Fibroblast of lung (primary cell): Measurements from ENCODE around the gene EVX2. TPM values are rescaled to one million over a fixed set of nuclear protein-coding genes. Genes with fewer than 3 reads are reported as not detected.

Experiments
- DNase-seq, 2 donors: peaks; one replicate each; pipeline versions ENCODE4 v3.0.0 to v3.0.0-alpha.2; 2010; ENCODE audit warnings: low read depth in 2 of 2
- H2AFZ ChIP-seq: 2 replicates; pipeline ENCODE4 v1.5.1; 2012; ENCODE audit warnings: low read length, control low read depth, inconsistent platforms
- H3K27ac ChIP-seq: 2 replicates; pipeline ENCODE4 v1.5.1; 2011; ENCODE audit warnings: low read length, control low read depth; ENCODE audit not compliant: insufficient read depth
- H3K27me3 ChIP-seq: 2 replicates; pipeline ENCODE4 v1.5.1; 2011; ENCODE audit warnings: mild to moderate bottlenecking, low read length; ENCODE audit not compliant: control insufficient read depth, insufficient read depth
- H3K36me3 ChIP-seq: 2 replicates; pipeline ENCODE4 v1.5.1; 2011; ENCODE audit warnings: low read length; ENCODE audit not compliant: control insufficient read depth, insufficient read depth
- H3K4me1 ChIP-seq: 2 replicates; pipeline ENCODE4 v1.5.1; 2011; ENCODE audit warnings: low read length; ENCODE audit not compliant: control insufficient read depth, insufficient read depth; ENCODE audit errors: extremely low read depth
- H3K4me2 ChIP-seq: 2 replicates; pipeline ENCODE4 v1.5.1; 2011; ENCODE audit warnings: low read length, control low read depth; ENCODE audit not compliant: insufficient read depth; ENCODE audit errors: extremely low read depth
- H3K4me3 ChIP-seq, 4 experiments: fragments of 200-600 bp in 1 of 4; sonication (generic) in 1 of 4; replicated peaks in 1 of 4; 2 replicates each; pipeline ENCODE4 v1.5.1; 2011 to 2016; ENCODE audit warnings: low read length in 4 of 4, low read depth in 3 of 4, mild to moderate bottlenecking in 3 of 4, control low read depth in 2 of 4, inconsistent platforms in 1 of 4, mixed read lengths in 1 of 4; ENCODE audit not compliant: insufficient read depth in 1 of 4; ENCODE audit errors: control extremely low read depth in 1 of 4
- H3K79me2 ChIP-seq: 2 replicates; pipeline ENCODE4 v1.5.1; 2012; ENCODE audit warnings: mild to moderate bottlenecking, low read length, inconsistent platforms; ENCODE audit not compliant: control insufficient read depth, insufficient read depth
- H3K9ac ChIP-seq: 2 replicates; pipeline ENCODE4 v1.5.1; 2011; ENCODE audit warnings: mild to moderate bottlenecking, low read length, control low read depth; ENCODE audit not compliant: insufficient read depth
- H3K9me3 ChIP-seq: 2 replicates; pipeline ENCODE4 v1.5.1; 2012; ENCODE audit warnings: low read depth, low read length; ENCODE audit not compliant: control insufficient read depth, insufficient read depth
- H4K20me1 ChIP-seq: 2 replicates; pipeline ENCODE4 v1.5.1; 2011; ENCODE audit warnings: low read length; ENCODE audit not compliant: control insufficient read depth, insufficient read depth; ENCODE audit errors: extremely low read depth
- EZH2 ChIP-seq: IDR thresholded peaks from 2 replicates; pipeline ENCODE4 v1.5.1; 2012; ENCODE audit warnings: low read length, control low read depth, mild to moderate bottlenecking; ENCODE audit errors: missing control alignments
- polyA plus RNA-seq, 2 donors: library from polyadenylated mRNA; depleted of rRNA in 1 of 2; stranded (reverse) in 1 of 2; unstranded in 1 of 2; fragments of >200 nt; gene quantifications; 2 replicates each; pipeline ENCODE4 v1.2.1, GENCODE V29; 2011 to 2012; ENCODE audit warnings: missing spikeins in 1 of 2
- total RNA-seq: library from RNA; depleted of rRNA; stranded (reverse); fragments of >200 nt; gene quantifications from 2 replicates; pipeline ENCODE4 v1.2.1, GENCODE V29; 2014
- TF ChIP-seq, protein P1 (sequence below), 2 donors: IDR thresholded peaks in 1 of 2; conservative IDR thresholded peaks in 1 of 2; 1 replicate in 1 of 2; 2 replicates in 1 of 2; pipeline ENCODE4 v1.5.1; 2011 to 2012; ENCODE audit warnings: low read length in 2 of 2, control low read depth in 1 of 2, inconsistent platforms in 1 of 2, low read depth in 1 of 2, mild to moderate bottlenecking in 1 of 2

The EVX2 gene
- total and polyA plus RNA-seq, 2 donors (not counting 1 experiment from before 2014, with no cell fraction given), result not detected

DNA sequence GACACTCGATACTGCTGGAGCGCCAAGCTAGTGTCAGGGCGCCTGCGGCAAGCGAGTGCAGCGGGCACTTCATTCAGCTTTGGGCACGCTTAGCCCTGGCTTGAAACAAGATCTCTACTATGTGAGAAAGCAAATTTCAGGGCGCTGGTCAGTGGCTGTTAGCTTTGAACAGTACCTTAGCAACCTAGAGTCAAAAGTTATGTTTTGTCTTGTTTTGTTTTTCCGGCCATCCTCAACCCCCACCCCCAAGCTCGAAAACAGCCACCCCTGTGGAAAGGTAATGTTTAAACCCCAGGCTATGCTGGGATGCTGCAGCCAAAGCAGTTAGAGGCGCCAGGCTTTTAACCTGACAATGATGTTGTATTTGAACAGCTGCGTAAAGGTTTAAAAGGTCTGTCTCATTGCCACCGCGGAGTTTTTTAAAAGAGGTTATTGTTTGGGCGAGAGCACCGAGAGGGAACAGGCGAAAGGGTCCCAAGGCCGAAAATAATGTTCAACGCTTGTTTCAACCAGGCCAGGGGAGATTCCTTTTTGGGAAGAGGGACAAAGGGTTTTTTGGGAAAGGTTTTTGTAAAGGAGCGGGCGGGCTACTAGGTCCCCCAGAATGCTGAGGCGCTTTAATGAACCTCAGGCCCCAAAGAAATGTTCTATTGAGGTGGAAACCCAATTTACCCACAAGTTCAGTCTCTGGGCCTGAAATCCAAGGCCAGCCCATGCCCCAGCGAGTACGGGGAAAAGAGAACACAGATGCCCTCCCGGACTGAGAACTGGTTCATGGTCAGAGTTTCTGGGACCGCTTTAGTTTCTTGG is 30.6 kb upstream of the EVX2 start:
- no peak for TF ChIP-seq EZH2
- TF ChIP-seq, protein P1, sequence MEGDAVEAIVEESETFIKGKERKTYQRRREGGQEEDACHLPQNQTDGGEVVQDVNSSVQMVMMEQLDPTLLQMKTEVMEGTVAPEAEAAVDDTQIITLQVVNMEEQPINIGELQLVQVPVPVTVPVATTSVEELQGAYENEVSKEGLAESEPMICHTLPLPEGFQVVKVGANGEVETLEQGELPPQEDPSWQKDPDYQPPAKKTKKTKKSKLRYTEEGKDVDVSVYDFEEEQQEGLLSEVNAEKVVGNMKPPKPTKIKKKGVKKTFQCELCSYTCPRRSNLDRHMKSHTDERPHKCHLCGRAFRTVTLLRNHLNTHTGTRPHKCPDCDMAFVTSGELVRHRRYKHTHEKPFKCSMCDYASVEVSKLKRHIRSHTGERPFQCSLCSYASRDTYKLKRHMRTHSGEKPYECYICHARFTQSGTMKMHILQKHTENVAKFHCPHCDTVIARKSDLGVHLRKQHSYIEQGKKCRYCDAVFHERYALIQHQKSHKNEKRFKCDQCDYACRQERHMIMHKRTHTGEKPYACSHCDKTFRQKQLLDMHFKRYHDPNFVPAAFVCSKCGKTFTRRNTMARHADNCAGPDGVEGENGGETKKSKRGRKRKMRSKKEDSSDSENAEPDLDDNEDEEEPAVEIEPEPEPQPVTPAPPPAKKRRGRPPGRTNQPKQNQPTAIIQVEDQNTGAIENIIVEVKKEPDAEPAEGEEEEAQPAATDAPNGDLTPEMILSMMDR (conservative IDR thresholded peaks at IDR 0.05 in 1 of 2, IDR thresholded peaks at IDR 0.05 in 1 of 2; ENCODE audit: low read depth in 1 of 2, low read length in 2 of 2), result no peak
- Histone ChIP-seq H3K27ac (no peak overlapping the region), H3K27me3 (peaks cover 90% of the 10 kb centered on the region), H3K36me3 (no peaks in the 10 kb centered on the region), H4K20me1 (no peaks in the 10 kb centered on the region), H3K79me2 (no peaks in the 10 kb centered on the region), H3K4me3 (no peak overlapping the region), H3K9ac (no peak overlapping the region), H3K9me3 (no peaks in the 10 kb centered on the region), H3K4me1 (no peaks in the 10 kb centered on the region), H3K4me2 (no peak overlapping the region), H2AFZ (no peak overlapping the region)
- no peak for DNase-seq

GRCh38 chr2:176112375-176113302 is 28.9 kb upstream of the EVX2 start:
- H3K4me2 ChIP-seq, result no peak overlapping the region
- H3K36me3 ChIP-seq, result no peaks in the 10 kb centered on the region
- TF ChIP-seq EZH2, result peak; percentile 71
- TF ChIP-seq, protein P1 (conservative IDR thresholded peaks at IDR 0.05 in 1 of 2, IDR thresholded peaks at IDR 0.05 in 1 of 2; ENCODE audit: low read depth in 1 of 2, low read length in 2 of 2), result no peak
- no peak overlapping the region for H3K4me3 ChIP-seq
- H3K4me1 ChIP-seq, result no peaks in the 10 kb centered on the region
- H3K9ac ChIP-seq, result no peak overlapping the region
- no peaks in the 10 kb centered on the region for H3K9me3 ChIP-seq
- H2AFZ ChIP-seq, result no peak overlapping the region
- no peak for DNase-seq
- H3K27me3 ChIP-seq, result peaks cover 83% of the 10 kb centered on the region
- H3K79me2 ChIP-seq, result no peaks in the 10 kb centered on the region
- H3K27ac ChIP-seq, result no peak overlapping the region
- H4K20me1 ChIP-seq, result no peaks in the 10 kb centered on the region

- TF ChIP-seq EZH2, result no peak
- TF ChIP-seq, protein P1 (conservative IDR thresholded peaks at IDR 0.05 in 1 of 2, IDR thresholded peaks at IDR 0.05 in 1 of 2; ENCODE audit: low read depth in 1 of 2, low read length in 2 of 2), result no peak
- Histone ChIP-seq H2AFZ (no peak overlapping the region), H3K79me2 (no peaks in the 10 kb centered on the region), H3K4me1 (no peaks in the 10 kb centered on the region), H3K9me3 (no peaks in the 10 kb centered on the region), H3K4me3 (no peak overlapping the region), H3K9ac (no peak overlapping the region), H3K36me3 (no peaks in the 10 kb centered on the region), H3K27me3 (peaks cover 80% of the 10 kb centered on the region), H4K20me1 (no peaks in the 10 kb centered on the region), H3K27ac (no peak overlapping the region), H3K4me2 (no peak overlapping the region)
- DNase-seq, result no peak
Measured at GRCh38 chr2:176111846-176112374, 28.1 kb upstream of the EVX2 start.
